ENCODE data around the gene SERINC3.
"Not testable (repeated sequence)": the region's sequence is repeated elsewhere in the genome, so short reads cannot be mapped to it uniquely, and the experiment has no call there.

The SERINC3 gene

GRCh38 chr20:44521484-44522481 is at the start of gene SERINC3:
Gene SERINC3, minus strand, starts transcription at chr20:44522070. Its CDS starts 119 bp downstream, at chr20:44521951.
- peak; percentile 94 for DNase-seq

- no peak for DNase-seq
Observed at GRCh38 chr20:44571362-44571988, 49.6 kb upstream of the SERINC3 start.

GRCh38 chr20:44570367-44570766 is 48.5 kb upstream of the SERINC3 start:
- no peak for DNase-seq

GRCh38 chr20:44566811-44567210 is 44.9 kb upstream of the SERINC3 start:
- DNase-seq = no peak

GRCh38 chr20:44566018-44566417 is 44.1 kb upstream of the SERINC3 start:
- DNase-seq = no peak

GRCh38 chr20:44561876-44562275 is 40.0 kb upstream of the SERINC3 start:
- no peak for DNase-seq

GRCh38 chr20:44560818-44561217 is 38.9 kb upstream of the SERINC3 start:
- DNase-seq = not testable (repeated sequence)

GRCh38 chr20:44560229-44560628 is 38.4 kb upstream of the SERINC3 start:
- DNase-seq = no peak

GRCh38 chr20:44559302-44559701 is 37.4 kb upstream of the SERINC3 start:
- DNase-seq = no peak

- DNase-seq = peak; percentile 57
Observed at GRCh38 chr20:44552950-44553908, 31.4 kb upstream of the SERINC3 start.

GRCh38 chr20:44552568-44552949 is 30.7 kb upstream of the SERINC3 start:
- no peak for DNase-seq

GRCh38 chr20:44552050-44552449 is 30.2 kb upstream of the SERINC3 start:
- no peak for DNase-seq

- DNase-seq = no peak
Observed at GRCh38 chr20:44549123-44549522, 27.3 kb upstream of the SERINC3 start.

- no peak for DNase-seq
Observed at GRCh38 chr20:44547419-44547818, 25.5 kb upstream of the SERINC3 start.

GRCh38 chr20:44544263-44544662 is 22.4 kb upstream of the SERINC3 start:
- DNase-seq = no peak

GRCh38 chr20:44543358-44543757 is 21.5 kb upstream of the SERINC3 start:
- DNase-seq = no peak

GRCh38 chr20:44542890-44543289 is 21.0 kb upstream of the SERINC3 start:
- no peak for DNase-seq

- no peak for DNase-seq
Observed at GRCh38 chr20:44541992-44542391, 20.1 kb upstream of the SERINC3 start.

- no peak for DNase-seq
Observed at GRCh38 chr20:44540834-44541233, 19.0 kb upstream of the SERINC3 start.

- no peak for DNase-seq
Observed at GRCh38 chr20:44537993-44538392, 16.1 kb upstream of the SERINC3 start.

- DNase-seq = no peak
Observed at GRCh38 chr20:44536175-44536574, 14.3 kb upstream of the SERINC3 start.

- no peak for DNase-seq
Observed at GRCh38 chr20:44533928-44534327, 12.1 kb upstream of the SERINC3 start.

GRCh38 chr20:44532981-44533331 is 11.1 kb upstream of the SERINC3 start:
- DNase-seq = no peak
